Skeletal muscle tissue (tissue), 4 donors: ENCODE results near the gene CD247. TPM values are rescaled to one million over a fixed set of nuclear protein-coding genes. Genes with fewer than 3 reads are reported as not detected.

Experiments used
- H3K27ac ChIP-seq: one replicate; pipeline ENCODE4 v1.7.0; 2013; ENCODE audit warnings: mild to moderate bottlenecking, low read depth, low read length, inconsistent platforms
- H3K27me3 ChIP-seq, 3 donors: one replicate each; pipeline ENCODE4 v1.7.0; 2013; ENCODE audit warnings: low read length in 3 of 3; ENCODE audit not compliant: control insufficient read depth in 3 of 3, insufficient read depth in 3 of 3
- H3K36me3 ChIP-seq, 3 donors: one replicate each; pipeline ENCODE4 v1.7.0; 2013; ENCODE audit warnings: low read length in 3 of 3; ENCODE audit not compliant: control insufficient read depth in 3 of 3, insufficient read depth in 3 of 3
- H3K4me1 ChIP-seq, 3 donors: one replicate each; pipeline ENCODE4 v1.7.0; 2013; ENCODE audit warnings: low read length in 3 of 3, mild to moderate bottlenecking in 3 of 3; ENCODE audit not compliant: control insufficient read depth in 3 of 3, insufficient read depth in 3 of 3
- H3K4me3 ChIP-seq, 3 donors: one replicate each; pipeline ENCODE4 v1.7.0; 2013; ENCODE audit warnings: low read length in 3 of 3
- H3K9ac ChIP-seq, 3 donors: one replicate each; pipeline ENCODE4 v1.7.0; 2013; ENCODE audit warnings: low read length in 3 of 3, mild to moderate bottlenecking in 3 of 3, moderate library complexity in 2 of 3, low read depth in 1 of 3
- H3K9me3 ChIP-seq, 3 donors: one replicate each; pipeline ENCODE4 v1.7.0; 2013; ENCODE audit warnings: low read length in 3 of 3; ENCODE audit not compliant: control insufficient read depth in 3 of 3
- total RNA-seq: library from RNA; depleted of rRNA; stranded (reverse); fragments of >200 nt; gene quantifications from one replicate; pipeline ENCODE4 v1.2.3, GENCODE V29; 2014
- donor health status: Osteomylitis.

The CD247 gene
- total RNA-seq, 1 donor from 2014 or later: 0.52 TPM

DNA sequence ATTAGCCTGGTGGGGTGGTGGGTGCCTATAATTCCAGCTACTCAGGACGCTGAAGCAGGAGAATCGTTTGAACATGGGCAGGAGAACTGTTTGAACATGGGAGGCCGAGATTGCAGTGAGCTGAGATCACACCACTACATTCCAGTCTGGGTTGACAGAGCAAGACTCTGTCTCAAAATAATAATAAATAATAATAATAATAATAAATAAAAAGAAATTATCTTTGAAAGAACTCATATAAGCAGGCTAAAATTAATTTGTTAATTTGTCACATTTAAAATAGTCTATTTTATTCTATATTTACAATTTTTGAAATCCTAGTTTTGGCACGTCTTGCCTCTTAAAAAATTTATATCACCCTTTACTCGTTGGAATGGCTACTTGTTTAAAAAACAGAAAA, 27.6 kb downstream of the CD247 start:
- Histone ChIP-seq H3K27ac (no peak overlapping the region), H3K9me3 (no peaks in the 10 kb centered on the region), H3K4me1 (no peaks in the 10 kb centered on the region), H3K4me3 (no peak overlapping the region), H3K27me3 (peaks cover 0 to 15% (median 0%) of the 10 kb centered on the region in 3 donors), H3K36me3 (no peaks in the 10 kb centered on the region), H3K9ac (no peak overlapping the region)

DNA sequence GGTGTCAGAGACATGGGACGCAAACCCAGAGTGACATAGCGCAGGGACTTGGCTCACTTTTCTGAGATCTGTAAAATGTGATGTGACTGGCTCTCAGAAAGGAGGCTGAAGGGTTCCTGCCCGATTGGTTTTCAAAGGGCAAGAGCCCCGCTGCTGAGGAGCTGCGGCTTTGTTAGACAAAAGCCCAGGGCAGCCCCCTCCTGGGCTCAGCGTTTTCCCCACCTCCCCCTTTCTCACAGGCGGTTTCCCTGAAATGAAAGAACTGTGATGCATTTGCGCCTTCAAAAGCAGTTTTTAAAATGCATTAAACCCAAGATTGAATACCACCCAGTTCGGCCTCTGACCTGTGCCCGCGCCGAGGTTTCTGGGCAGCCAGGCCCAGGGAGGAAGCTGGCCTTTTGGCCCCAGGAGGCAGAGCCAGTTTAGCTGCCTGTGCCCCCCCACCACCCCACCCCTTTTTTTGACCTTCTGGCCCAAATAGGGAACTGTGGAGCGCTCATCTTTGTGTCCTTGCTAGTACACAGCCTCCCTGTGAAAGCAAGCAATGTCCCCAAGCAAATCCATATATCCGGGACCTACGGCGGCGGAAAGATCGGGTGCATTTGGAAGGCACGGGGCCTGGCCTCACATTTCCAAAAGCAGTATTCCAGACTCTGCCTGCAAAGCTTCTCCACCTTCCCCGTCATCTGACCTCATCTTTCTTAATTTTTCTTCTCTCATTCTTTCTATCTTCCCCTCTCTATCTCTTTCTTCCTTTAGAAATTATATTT, 28.6 kb downstream of the CD247 start:
- no peak overlapping the region for H3K4me3 ChIP-seq
- H3K27me3 ChIP-seq: peaks cover 0 to 9% (median 0%) of the 10 kb centered on the region in 3 donors
- H3K9me3 ChIP-seq: no peaks in the 10 kb centered on the region
- no peak overlapping the region for H3K9ac ChIP-seq
- no peak overlapping the region for H3K27ac ChIP-seq
- H3K4me1 ChIP-seq: no peaks in the 10 kb centered on the region
- no peaks in the 10 kb centered on the region for H3K36me3 ChIP-seq

DNA sequence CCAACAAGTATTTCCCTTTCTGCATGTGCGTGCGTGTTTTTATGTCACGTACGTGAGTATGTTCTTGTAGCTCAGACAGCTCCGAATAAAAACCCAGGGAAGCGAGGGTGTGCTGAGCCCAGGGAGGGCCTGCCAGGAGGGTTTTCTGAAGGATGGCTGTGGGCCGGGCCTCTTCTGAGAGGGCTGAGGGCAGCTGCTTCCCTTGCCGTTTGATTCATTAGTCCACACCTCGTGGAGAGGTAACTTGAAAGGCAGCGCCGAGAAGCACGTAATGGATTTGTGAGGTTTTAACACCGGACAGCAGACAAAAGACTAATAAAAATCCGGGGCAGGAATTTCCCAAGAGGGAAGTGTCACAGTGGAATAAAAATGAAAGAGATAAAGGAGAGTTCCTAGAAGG, 29.5 kb downstream of the CD247 start:
- no peaks in the 10 kb centered on the region for H3K9me3 ChIP-seq
- H3K4me1 ChIP-seq: no peaks in the 10 kb centered on the region
- H3K27me3 ChIP-seq: peaks cover 0 to 7% (median 0%) of the 10 kb centered on the region in 3 donors
- H3K4me3 ChIP-seq: no peak overlapping the region
- no peaks in the 10 kb centered on the region for H3K36me3 ChIP-seq
- H3K9ac ChIP-seq: no peak overlapping the region
- H3K27ac ChIP-seq: no peak overlapping the region

DNA sequence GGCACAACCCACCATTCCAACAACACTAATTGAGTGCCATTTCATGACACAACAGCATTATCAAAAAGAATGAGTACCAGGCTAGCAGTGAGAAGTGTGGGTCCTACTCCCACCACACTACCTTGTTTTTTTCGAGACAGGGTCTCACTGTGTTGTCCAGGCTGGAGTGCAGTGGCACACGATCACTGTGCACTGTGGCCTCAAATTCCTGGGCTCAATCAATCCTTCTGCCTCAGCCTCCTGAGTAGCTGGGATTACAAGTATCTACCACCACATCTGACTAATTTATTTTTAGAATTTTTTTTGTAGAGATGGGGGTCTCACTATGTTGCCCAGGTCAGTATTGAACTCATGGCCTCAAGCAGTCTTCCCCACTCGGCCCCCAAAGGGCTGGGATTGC, 30.7 kb downstream of the CD247 start:
- Histone ChIP-seq H3K9ac (no peak overlapping the region), H3K9me3 (no peaks in the 10 kb centered on the region), H3K27me3 (no peaks in the 10 kb centered on the region), H3K27ac (no peak overlapping the region), H3K4me1 (no peaks in the 10 kb centered on the region), H3K36me3 (no peaks in the 10 kb centered on the region), H3K4me3 (no peak overlapping the region)

DNA sequence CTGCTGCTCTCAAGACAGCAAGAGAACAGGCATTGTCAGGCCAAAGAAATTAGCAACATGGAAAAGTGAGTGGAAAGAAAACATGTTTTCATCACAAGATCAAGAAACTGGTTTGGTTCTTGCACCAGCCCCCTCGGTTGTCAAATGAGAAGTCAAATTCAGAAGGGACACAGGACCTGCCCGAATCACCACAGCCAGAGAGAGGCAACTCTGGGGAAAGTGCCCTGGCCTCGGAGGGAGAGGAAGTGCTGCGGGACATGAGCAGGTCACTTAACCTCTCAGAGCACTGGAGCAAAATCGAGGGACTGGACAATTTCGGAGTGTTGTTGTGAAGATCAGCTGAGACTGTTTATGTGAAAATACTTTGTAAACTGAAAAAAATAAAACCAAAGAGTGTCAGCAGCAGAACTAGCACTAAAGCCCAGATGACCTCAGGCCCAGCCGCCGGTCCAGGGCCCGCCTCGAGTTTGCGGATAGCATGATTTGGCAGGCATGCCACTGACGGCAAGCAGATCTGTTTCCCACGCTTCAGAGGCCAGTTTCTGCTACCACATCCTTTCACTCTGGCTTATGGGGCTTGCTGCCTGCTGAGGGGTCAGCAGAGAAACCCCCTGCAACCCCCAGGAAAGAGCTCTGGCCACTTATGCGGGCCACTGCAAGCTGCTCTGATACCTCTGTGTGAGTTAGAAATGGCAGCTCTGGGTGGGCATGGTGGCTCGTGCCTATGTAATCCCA, 32.1 kb downstream of the CD247 start:
- H3K4me3 ChIP-seq: no peak overlapping the region

DNA sequence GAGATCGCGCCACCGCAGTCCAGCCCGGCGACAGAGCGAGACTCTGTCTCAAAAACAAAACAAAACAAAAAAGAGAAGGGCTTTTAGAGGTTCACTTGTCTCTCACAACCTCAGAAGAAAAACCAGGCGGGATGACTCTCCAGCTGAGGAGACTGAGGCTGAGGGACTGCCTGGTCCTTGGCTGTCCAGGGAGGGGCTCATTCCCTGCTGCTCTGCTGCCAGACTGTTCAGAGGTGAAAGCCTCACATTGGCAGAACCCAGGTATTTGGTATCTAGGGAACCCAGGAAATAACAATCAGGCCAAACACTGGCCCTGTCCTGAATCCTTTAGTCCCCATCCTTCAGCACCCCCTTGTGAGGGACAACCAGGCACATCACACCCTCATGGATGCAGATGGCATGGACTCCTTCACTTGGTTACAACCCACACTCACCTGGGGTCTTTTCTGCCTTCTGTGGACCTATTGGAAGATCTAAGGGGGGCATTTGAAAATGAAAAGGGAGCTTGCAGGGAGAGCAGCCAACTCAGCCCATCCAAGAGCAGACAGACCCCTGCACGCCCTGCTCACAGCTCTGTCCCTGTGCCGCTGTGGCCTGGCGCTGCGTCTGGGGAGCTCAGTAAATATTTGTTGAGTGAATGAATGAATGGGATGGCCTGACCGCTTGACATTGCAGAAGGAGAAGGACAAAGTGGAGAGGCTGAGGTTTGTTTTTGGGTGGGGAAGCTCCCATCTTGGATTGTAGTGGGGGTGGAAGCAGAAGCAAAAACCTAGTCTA, 33.4 kb downstream of the CD247 start:
- no peaks in the 10 kb centered on the region for H3K27me3 ChIP-seq
- H3K27ac ChIP-seq: no peak overlapping the region
- no peaks in the 10 kb centered on the region for H3K9me3 ChIP-seq
- no peak overlapping the region for H3K9ac ChIP-seq
- H3K4me1 ChIP-seq: no peaks in the 10 kb centered on the region
- H3K36me3 ChIP-seq: no peaks in the 10 kb centered on the region
- H3K4me3 ChIP-seq: no peak overlapping the region

More for the DNA sequence above, 32.1 kb downstream of the CD247 start:
- no peaks in the 10 kb centered on the region for H3K4me1 ChIP-seq
- no peaks in the 10 kb centered on the region for H3K27me3 ChIP-seq
- H3K36me3 ChIP-seq: no peaks in the 10 kb centered on the region
- no peaks in the 10 kb centered on the region for H3K9me3 ChIP-seq
- no peak overlapping the region for H3K27ac ChIP-seq
- H3K9ac ChIP-seq: no peak overlapping the region

DNA sequence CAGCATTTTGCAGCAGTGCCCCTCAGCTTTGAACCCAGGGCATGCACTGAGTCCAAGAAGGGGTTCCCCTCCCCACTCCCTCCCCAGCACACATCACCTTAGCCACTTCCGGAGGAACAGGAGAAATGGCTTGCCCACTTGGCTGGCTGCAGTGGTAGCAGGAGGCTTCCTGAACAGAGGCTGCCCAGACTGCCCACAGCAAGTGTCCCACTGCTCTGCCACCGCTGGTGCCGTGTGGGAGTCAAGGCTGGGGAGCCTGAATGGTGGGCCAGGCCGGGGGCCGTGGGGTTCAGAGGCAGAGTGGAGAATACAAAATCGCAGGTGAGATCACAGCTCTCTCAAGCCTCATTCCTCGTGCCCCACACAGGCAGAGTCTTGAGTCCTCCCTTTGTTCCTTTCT, 34.5 kb downstream of the CD247 start:
- Histone ChIP-seq H3K9ac (no peak overlapping the region), H3K9me3 (no peaks in the 10 kb centered on the region), H3K4me1 (no peaks in the 10 kb centered on the region), H3K27ac (no peak overlapping the region), H3K27me3 (no peaks in the 10 kb centered on the region), H3K4me3 (no peak overlapping the region), H3K36me3 (no peaks in the 10 kb centered on the region)

DNA sequence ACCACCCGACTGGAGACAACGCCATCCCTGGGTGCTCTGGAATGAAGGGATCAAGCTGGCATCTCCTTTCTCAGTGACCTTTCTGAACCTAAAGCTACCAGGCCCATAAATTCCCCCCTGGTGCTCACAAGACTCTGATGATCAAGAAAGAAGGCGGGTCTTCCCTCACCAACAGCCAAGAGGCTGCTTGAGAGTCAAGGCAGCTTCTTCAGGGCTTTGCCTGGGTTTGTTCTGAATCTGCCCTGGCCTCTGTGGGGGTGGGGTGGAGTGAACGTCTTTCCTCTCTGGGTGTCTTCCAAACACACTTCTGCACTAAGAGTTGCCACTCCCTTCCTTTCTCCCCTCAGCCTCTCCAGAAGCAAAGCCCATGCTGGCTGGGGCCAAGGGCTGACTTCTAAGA, 36.1 kb downstream of the CD247 start:
- Histone ChIP-seq H3K9me3 (no peaks in the 10 kb centered on the region), H3K4me3 (no peak overlapping the region), H3K36me3 (no peaks in the 10 kb centered on the region), H3K4me1 (no peaks in the 10 kb centered on the region), H3K9ac (no peak overlapping the region), H3K27ac (no peak overlapping the region), H3K27me3 (no peaks in the 10 kb centered on the region)

DNA sequence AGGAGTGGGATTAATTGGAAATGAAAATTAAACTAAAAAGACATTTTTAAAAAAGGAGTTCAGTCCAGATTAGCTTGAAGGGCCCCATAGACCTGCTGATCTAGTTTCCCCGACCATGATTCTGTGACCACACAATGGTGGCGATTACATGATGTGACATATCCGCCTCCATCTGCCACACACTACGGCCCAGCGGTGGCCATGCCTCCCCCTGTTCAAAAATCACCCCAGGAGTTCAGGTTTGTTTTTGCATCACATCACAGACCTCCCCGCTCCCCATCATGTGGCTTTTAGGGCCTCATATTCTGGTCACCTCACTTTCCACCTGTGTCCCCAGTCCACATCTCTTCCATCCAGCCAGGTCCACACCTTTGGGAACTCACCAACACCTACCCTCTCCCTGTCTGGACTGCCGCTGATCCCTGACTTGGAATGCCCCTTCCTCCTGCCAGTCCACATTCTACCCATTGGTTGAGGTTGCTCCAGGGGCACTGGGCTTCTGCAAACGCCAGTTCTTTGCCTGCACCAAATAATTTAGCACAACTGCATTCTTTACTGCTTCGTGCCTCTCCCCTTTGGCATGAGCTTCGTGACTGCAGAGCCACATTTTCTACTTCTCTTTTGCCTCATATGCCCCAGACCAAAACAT, 38.9 kb downstream of the CD247 start:
- H3K9me3 ChIP-seq: no peaks in the 10 kb centered on the region
- no peaks in the 10 kb centered on the region for H3K4me1 ChIP-seq
- no peak overlapping the region for H3K27ac ChIP-seq
- no peak overlapping the region for H3K9ac ChIP-seq
- no peak overlapping the region for H3K4me3 ChIP-seq
- no peaks in the 10 kb centered on the region for H3K36me3 ChIP-seq
- H3K27me3 ChIP-seq: no peaks in the 10 kb centered on the region
